HEK293 (cell line): ENCODE results near the gene SLC16A4.

Experiments
- HOXA7 ChIP-seq: sonication (generic); formaldehyde crosslinking; IDR thresholded peaks from 2 replicates; pipeline ENCODE4 v1.8.1; 2022; ENCODE audit warnings: missing genetic modification reagents, borderline replicate concordance
- MZF1 ChIP-seq: fragments of 450-650 bp; formaldehyde crosslinking; IDR thresholded peaks from 2 replicates; pipeline ENCODE4 v1.5.1; 2017; ENCODE audit warnings: missing biosample characterization, missing genetic modification characterization, borderline replicate concordance
- OVOL3 ChIP-seq: fragments of 450-650 bp; formaldehyde crosslinking; IDR thresholded peaks from 2 replicates; pipeline ENCODE4 v1.5.1; 2016; ENCODE audit warnings: missing biosample characterization, missing genetic modification characterization
- PRDM6 ChIP-seq: fragments of 450-650 bp; formaldehyde crosslinking; IDR thresholded peaks from 2 replicates; pipeline ENCODE4 v1.5.1; 2017; ENCODE audit warnings: missing biosample characterization, missing genetic modification characterization
- REPIN1 ChIP-seq: fragments of 450-650 bp; formaldehyde crosslinking; IDR thresholded peaks from 2 replicates; pipeline ENCODE4 v1.5.1; 2017; ENCODE audit warnings: missing biosample characterization, missing genetic modification characterization, low read depth
- SALL2 ChIP-seq: fragments of 450-650 bp; formaldehyde crosslinking; IDR thresholded peaks from 2 replicates; pipeline ENCODE4 v1.5.0; 2017; ENCODE audit warnings: missing biosample characterization, mild to moderate bottlenecking, missing genetic modification characterization, borderline replicate concordance
- TRIM28 ChIP-seq: IDR thresholded peaks from 2 replicates; pipeline ENCODE4 v1.6.1; 2011; ENCODE audit warnings: low read length, control low read depth, borderline replicate concordance
- ZEB2 ChIP-seq: fragments of 450-650 bp; formaldehyde crosslinking; IDR thresholded peaks from 2 replicates; pipeline ENCODE4 v1.5.1; 2016; ENCODE audit warnings: missing biosample characterization, missing genetic modification characterization
- ZNF132 ChIP-seq: fragments of 450-650 bp; formaldehyde crosslinking; IDR thresholded peaks from 2 replicates; pipeline ENCODE4 v1.5.1; 2017; ENCODE audit warnings: missing biosample characterization, missing genetic modification characterization, borderline replicate concordance
- ZNF169 ChIP-seq: fragments of 450-650 bp; formaldehyde crosslinking; IDR thresholded peaks from 2 replicates; pipeline ENCODE4 v1.5.1; 2016; ENCODE audit warnings: missing biosample characterization, missing genetic modification characterization
- ZNF248 ChIP-seq: fragments of 450-650 bp; formaldehyde crosslinking; IDR thresholded peaks from 2 replicates; pipeline ENCODE4 v1.5.1; 2017; ENCODE audit warnings: missing biosample characterization, missing genetic modification characterization
- ZNF362 ChIP-seq: fragments of 450-650 bp; formaldehyde crosslinking; IDR thresholded peaks from 2 replicates; pipeline ENCODE4 v1.5.1; 2016; ENCODE audit warnings: missing biosample characterization, missing genetic modification characterization
- ZNF555 ChIP-seq: fragments of 450-650 bp; formaldehyde crosslinking; conservative IDR thresholded peaks from 2 replicates; pipeline ENCODE4 v1.5.1; 2017; ENCODE audit warnings: missing biosample characterization, mild to moderate bottlenecking, missing genetic modification characterization, inconsistent platforms
- ZNF596 ChIP-seq: fragments of 450-650 bp; IDR thresholded peaks from 2 replicates; pipeline ENCODE4 v1.5.0; 2018; ENCODE audit warnings: missing biosample characterization, mild to moderate bottlenecking, missing genetic modification characterization, moderate library complexity
- ZNF76 ChIP-seq: fragments of 450-650 bp; formaldehyde crosslinking; IDR thresholded peaks from 2 replicates; pipeline ENCODE4; 2016; ENCODE audit warnings: low read depth, missing biosample characterization, missing genetic modification characterization, borderline replicate concordance
- ZSCAN16 ChIP-seq: fragments of 450-650 bp; formaldehyde crosslinking; IDR thresholded peaks from 2 replicates; pipeline ENCODE4 v1.5.1; 2016; ENCODE audit warnings: missing biosample characterization, missing genetic modification characterization
- ZSCAN18 ChIP-seq: fragments of 450-650 bp; formaldehyde crosslinking; IDR thresholded peaks from 2 replicates; pipeline ENCODE4 v1.5.1; 2016; ENCODE audit warnings: missing biosample characterization, missing genetic modification characterization
- TF ChIP-seq, protein P1 (sequence below): fragments of 450-650 bp; formaldehyde crosslinking; IDR thresholded peaks from 2 replicates; pipeline ENCODE4 v1.5.1; 2016; ENCODE audit warnings: missing biosample characterization, missing genetic modification characterization
- TF ChIP-seq, protein P2 (sequence below): fragments of 450-650 bp; formaldehyde crosslinking; IDR thresholded peaks from 2 replicates; pipeline ENCODE4; 2016; ENCODE audit warnings: missing biosample characterization, missing genetic modification characterization
- TF ChIP-seq, protein P3 (sequence below): fragments of 450-650 bp; formaldehyde crosslinking; IDR thresholded peaks from 2 replicates; pipeline ENCODE4 v1.5.1; 2016; ENCODE audit warnings: missing biosample characterization, missing genetic modification characterization
- TF ChIP-seq, protein P4 (sequence below): fragments of 450-650 bp; formaldehyde crosslinking; IDR thresholded peaks from 2 replicates; pipeline ENCODE4 v1.5.1; 2016; ENCODE audit warnings: missing biosample characterization, missing genetic modification characterization

SLC16A4 gene

DNA sequence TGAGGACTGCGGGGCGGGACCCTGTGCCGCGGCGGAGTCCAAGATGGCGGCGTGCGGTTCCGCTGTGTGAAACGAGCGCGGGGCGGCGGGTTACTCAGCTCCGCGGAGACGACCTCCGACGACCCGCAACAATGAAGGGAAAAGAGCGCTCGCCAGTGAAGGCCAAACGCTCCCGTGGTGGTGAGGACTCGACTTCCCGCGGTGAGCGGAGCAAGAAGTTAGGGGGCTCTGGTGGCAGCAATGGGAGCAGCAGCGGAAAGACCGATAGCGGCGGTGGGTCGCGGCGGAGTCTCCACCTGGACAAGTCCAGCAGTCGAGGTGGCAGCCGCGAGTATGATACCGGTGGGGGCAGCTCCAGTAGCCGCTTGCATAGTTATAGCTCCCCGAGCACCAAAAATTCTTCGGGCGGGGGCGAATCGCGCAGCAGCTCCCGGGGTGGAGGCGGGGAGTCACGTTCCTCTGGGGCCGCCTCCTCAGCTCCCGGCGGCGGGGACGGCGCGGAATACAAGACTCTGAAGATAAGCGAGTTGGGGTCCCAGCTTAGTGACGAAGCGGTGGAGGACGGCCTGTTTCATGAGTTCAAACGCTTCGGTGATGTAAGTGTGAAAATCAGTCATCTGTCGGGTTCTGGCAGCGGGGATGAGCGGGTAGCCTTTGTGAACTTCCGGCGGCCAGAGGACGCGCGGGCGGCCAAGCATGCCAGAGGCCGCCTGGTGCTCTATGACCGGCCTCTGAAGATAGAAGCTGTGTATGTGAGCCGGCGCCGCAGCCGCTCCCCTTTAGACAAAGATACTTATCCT lies 51.2 kb downstream of the SLC16A4 start (continued):
- TF ChIP-seq, protein P1, sequence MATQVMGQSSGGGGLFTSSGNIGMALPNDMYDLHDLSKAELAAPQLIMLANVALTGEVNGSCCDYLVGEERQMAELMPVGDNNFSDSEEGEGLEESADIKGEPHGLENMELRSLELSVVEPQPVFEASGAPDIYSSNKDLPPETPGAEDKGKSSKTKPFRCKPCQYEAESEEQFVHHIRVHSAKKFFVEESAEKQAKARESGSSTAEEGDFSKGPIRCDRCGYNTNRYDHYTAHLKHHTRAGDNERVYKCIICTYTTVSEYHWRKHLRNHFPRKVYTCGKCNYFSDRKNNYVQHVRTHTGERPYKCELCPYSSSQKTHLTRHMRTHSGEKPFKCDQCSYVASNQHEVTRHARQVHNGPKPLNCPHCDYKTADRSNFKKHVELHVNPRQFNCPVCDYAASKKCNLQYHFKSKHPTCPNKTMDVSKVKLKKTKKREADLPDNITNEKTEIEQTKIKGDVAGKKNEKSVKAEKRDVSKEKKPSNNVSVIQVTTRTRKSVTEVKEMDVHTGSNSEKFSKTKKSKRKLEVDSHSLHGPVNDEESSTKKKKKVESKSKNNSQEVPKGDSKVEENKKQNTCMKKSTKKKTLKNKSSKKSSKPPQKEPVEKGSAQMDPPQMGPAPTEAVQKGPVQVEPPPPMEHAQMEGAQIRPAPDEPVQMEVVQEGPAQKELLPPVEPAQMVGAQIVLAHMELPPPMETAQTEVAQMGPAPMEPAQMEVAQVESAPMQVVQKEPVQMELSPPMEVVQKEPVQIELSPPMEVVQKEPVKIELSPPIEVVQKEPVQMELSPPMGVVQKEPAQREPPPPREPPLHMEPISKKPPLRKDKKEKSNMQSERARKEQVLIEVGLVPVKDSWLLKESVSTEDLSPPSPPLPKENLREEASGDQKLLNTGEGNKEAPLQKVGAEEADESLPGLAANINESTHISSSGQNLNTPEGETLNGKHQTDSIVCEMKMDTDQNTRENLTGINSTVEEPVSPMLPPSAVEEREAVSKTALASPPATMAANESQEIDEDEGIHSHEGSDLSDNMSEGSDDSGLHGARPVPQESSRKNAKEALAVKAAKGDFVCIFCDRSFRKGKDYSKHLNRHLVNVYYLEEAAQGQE (tag by site-specific recombination), result peak; percentile 62; the same call in 1 of the 2 replicates
- no peak for TF ChIP-seq MZF1 (tag by site-specific recombination)
- TF ChIP-seq HOXA7 (CRISPR knock-in tag), result no peak
- TF ChIP-seq, protein P2, sequence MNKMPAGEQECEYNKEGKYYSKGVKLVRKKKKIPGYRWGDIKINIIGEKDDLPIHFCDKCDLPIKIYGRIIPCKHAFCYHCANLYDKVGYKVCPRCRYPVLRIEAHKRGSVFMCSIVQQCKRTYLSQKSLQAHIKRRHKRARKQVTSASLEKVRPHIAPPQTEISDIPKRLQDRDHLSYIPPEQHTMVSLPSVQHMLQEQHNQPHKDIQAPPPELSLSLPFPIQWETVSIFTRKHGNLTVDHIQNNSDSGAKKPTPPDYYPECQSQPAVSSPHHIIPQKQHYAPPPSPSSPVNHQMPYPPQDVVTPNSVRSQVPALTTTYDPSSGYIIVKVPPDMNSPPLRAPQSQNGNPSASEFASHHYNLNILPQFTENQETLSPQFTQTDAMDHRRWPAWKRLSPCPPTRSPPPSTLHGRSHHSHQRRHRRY (tag by site-specific recombination), result no peak
- no peak for TF ChIP-seq ZNF362 (tag by site-specific recombination)
- no peak for TF ChIP-seq ZNF169 (tag by site-specific recombination)
- no peak for TF ChIP-seq SALL2 (tag by site-specific recombination)
- no peak; the same call in 1 of the 2 replicates for TF ChIP-seq ZSCAN16 (tag by site-specific recombination)
- no peak for TF ChIP-seq REPIN1 (tag by site-specific recombination)
- TF ChIP-seq ZSCAN18 (tag by site-specific recombination), result no peak
- no peak for TF ChIP-seq ZNF248 (tag by site-specific recombination)
- no peak for TF ChIP-seq ZNF596 (tag by site-specific recombination)
- no peak for TF ChIP-seq ZNF132 (tag by site-specific recombination)
- TF ChIP-seq PRDM6 (tag by site-specific recombination), result no peak
- TF ChIP-seq, protein P3, sequence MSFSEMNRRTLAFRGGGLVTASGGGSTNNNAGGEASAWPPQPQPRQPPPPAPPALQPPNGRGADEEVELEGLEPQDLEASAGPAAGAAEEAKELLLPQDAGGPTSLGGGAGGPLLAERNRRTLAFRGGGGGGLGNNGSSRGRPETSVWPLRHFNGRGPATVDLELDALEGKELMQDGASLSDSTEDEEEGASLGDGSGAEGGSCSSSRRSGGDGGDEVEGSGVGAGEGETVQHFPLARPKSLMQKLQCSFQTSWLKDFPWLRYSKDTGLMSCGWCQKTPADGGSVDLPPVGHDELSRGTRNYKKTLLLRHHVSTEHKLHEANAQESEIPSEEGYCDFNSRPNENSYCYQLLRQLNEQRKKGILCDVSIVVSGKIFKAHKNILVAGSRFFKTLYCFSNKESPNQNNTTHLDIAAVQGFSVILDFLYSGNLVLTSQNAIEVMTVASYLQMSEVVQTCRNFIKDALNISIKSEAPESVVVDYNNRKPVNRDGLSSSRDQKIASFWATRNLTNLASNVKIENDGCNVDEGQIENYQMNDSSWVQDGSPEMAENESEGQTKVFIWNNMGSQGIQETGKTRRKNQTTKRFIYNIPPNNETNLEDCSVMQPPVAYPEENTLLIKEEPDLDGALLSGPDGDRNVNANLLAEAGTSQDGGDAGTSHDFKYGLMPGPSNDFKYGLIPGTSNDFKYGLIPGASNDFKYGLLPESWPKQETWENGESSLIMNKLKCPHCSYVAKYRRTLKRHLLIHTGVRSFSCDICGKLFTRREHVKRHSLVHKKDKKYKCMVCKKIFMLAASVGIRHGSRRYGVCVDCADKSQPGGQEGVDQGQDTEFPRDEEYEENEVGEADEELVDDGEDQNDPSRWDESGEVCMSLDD (tag by site-specific recombination), result peak; percentile 59; the same call in 1 of the 2 replicates
- TF ChIP-seq, protein P4, sequence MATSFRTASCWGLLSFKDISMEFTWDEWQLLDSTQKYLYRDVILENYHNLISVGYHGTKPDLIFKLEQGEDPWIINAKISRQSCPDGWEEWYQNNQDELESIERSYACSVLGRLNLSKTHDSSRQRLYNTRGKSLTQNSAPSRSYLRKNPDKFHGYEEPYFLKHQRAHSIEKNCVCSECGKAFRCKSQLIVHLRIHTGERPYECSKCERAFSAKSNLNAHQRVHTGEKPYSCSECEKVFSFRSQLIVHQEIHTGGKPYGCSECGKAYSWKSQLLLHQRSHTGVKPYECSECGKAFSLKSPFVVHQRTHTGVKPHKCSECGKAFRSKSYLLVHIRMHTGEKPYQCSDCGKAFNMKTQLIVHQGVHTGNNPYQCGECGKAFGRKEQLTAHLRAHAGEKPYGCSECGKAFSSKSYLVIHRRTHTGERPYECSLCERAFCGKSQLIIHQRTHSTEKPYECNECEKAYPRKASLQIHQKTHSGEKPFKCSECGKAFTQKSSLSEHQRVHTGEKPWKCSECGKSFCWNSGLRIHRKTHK (tag by site-specific recombination), result no peak
- peak; percentile 71 for TF ChIP-seq ZEB2 (tag by site-specific recombination)
- no peak for TF ChIP-seq OVOL3
- 0 out of 2 replicates have a peak, but pooled peaks have one; percentile 35 for TF ChIP-seq ZNF76
- no peak for TF ChIP-seq TRIM28
- no peak for TF ChIP-seq ZNF555 (tag by site-specific recombination)
